Omental fat pad (tissue), 4 donors: ENCODE measurements around the gene REEP6. TPM values are rescaled to one million over a fixed set of nuclear protein-coding genes. Genes with fewer than 3 reads are reported as not detected.
"Not testable (repeated sequence)": the region's sequence is repeated elsewhere in the genome, so short reads cannot be mapped to it uniquely, and the experiment has no call there.

Experiments used
- ATAC-seq: fragments of 150-250 bp; one replicate; pipeline ENCODE4 v1.9.1; 2016; ENCODE audit warnings: mild to moderate bottlenecking, moderate library complexity; ENCODE audit not compliant: low FRiP score
- DNase-seq: peaks from one replicate; pipeline ENCODE4 v3.0.0-alpha.2; 2019; ENCODE audit warnings: low spot score
- total RNA-seq, 4 donors: library from RNA; depleted of rRNA; stranded (reverse); fragments of >200 nt; gene quantifications; one replicate each; pipeline ENCODE4 v1.1.0, GENCODE V29; 2016
- TF ChIP-seq, protein P1 (sequence below), 3 donors: fragments of 450-650 bp; IDR thresholded peaks; one replicate each; pipeline ENCODE4 v1.5.1; 2016 to 2017; ENCODE audit warnings: antibody characterized with exemption in 3 of 3, mild to moderate bottlenecking in 3 of 3, moderate library complexity in 2 of 3

Gene REEP6
- total RNA-seq, 4 donors from 2014 or later: 1.6 to 4.5 (median 2.8) TPM

DNA sequence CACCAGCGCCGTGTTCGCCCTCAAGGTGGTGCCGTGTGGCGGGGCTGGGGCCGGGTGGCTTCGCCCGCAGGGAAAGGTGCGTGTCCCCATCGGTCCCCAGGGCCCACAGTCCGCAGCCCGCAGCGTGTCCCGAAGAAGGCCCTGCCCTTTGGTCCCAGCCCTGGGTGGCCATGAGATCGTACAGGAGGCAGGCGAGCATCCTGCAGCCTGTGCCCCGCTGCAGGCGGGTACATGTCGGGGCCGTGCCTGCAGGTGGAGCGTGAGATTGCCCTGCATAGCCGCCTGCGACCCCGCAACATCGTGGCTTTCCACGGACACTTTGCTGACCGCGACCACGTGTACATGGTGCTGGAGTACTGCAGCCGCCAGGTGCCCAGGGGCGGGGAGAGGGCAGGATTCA is 34.4 kb downstream of the REEP6 start:
- ATAC-seq (no peak), DNase-seq (no peak)
- TF ChIP-seq, protein P1, sequence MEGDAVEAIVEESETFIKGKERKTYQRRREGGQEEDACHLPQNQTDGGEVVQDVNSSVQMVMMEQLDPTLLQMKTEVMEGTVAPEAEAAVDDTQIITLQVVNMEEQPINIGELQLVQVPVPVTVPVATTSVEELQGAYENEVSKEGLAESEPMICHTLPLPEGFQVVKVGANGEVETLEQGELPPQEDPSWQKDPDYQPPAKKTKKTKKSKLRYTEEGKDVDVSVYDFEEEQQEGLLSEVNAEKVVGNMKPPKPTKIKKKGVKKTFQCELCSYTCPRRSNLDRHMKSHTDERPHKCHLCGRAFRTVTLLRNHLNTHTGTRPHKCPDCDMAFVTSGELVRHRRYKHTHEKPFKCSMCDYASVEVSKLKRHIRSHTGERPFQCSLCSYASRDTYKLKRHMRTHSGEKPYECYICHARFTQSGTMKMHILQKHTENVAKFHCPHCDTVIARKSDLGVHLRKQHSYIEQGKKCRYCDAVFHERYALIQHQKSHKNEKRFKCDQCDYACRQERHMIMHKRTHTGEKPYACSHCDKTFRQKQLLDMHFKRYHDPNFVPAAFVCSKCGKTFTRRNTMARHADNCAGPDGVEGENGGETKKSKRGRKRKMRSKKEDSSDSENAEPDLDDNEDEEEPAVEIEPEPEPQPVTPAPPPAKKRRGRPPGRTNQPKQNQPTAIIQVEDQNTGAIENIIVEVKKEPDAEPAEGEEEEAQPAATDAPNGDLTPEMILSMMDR (IDR thresholded peaks at IDR 0.05): no peak

DNA sequence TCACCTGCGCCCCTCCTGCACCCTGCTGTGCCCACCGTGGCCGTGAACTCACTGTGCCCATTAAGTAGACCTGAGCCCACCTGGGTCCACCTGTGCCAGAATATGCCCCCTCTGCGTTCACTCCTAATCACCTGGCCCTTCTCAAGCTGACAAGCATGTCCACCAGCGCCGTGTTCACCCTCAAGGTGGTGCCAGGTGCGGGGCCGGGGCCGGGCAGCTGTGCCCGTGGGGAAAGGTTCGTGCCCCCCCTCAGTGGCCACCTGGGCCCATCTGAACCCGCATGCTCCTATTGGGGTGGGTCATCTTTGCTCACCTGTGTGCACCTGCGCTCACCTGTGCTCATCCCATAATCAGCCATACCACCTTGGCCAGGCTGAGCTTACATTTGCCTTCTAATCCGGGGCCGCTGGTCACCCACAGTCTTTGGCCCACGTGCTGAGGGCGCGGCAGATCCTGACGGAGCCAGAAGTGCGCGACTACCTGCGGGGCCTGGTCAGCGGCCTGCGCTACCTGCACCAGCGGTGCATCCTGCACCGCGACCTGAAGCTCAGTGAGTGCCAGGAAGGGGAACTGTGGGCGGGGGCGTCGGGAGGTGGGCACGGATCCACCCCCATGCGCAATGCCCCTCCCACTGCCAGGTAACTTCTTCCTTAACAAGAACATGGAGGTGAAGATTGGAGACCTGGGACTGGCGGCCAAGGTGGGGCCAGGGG is 35.2 kb downstream of the REEP6 start:
- DNase-seq: no peak
- ATAC-seq: no peak
- TF ChIP-seq, protein P1 (IDR thresholded peaks at IDR 0.05): no peak

DNA sequence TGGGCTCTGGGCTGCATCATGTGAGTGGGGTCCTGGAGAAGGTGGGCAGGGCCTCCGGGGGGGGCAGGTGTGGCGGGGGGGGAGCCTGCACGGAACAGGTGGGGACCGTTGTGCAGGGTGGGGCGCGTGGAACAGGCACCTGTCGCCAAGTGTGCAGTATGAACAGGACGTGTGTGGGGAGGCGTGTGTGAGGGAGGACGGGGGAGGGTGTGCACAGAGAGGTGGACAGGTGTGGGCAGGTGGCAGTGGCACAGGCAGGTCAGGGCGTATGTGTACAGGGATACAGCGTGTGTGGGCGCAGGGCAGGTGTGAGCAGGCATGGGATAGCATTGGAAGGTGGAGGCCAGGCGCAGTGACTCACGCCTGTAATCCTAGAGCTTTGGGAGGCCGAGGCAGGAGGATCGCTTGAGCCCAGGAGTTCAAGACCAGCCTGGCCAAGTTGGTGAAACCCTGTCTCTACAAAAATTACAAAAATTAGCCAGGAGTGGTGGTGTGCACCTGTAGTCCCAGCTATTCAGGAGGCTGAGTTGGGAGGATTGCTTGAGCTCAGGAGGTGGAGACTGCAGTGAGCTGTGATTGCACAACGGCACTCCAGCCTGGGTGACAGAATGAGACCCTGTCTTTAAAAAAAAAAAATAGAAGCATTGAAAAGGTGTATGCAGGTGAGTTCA is 36.1 kb downstream of the REEP6 start:
- TF ChIP-seq, protein P1 (IDR thresholded peaks at IDR 0.05): no peak
- no peak for DNase-seq
- ATAC-seq: no peak

DNA sequence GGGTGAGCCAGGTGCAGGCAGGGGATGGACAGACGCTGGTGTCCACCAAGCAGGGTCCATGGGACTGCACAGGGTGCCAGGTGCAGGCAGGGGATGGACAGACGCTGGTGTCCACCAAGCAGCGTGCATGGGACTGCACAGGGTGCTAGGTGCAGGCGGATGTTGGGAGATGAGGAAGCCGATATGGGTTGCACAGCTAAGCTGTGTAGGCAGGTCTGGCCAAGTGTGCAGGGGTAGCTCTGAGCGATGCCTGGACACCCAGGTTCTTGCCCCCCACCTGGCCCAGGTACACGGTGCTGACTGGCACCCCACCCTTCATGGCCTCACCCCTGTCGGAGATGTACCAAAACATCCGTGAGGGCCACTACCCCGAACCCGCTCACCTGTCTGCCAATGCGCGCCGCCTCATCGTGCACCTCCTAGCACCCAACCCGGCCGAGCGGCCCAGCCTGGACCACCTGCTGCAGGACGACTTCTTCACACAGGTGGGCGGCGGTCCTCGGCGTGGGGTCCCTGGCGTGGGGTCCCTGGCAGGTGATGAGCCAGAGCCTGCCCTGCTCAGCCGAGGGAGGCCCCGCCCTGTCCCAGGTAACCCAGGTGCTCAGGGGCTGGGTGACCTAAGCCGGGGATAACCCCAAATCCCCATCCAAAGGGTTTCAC is 36.8 kb downstream of the REEP6 start:
- ATAC-seq: no peak
- no peak for DNase-seq

DNA sequence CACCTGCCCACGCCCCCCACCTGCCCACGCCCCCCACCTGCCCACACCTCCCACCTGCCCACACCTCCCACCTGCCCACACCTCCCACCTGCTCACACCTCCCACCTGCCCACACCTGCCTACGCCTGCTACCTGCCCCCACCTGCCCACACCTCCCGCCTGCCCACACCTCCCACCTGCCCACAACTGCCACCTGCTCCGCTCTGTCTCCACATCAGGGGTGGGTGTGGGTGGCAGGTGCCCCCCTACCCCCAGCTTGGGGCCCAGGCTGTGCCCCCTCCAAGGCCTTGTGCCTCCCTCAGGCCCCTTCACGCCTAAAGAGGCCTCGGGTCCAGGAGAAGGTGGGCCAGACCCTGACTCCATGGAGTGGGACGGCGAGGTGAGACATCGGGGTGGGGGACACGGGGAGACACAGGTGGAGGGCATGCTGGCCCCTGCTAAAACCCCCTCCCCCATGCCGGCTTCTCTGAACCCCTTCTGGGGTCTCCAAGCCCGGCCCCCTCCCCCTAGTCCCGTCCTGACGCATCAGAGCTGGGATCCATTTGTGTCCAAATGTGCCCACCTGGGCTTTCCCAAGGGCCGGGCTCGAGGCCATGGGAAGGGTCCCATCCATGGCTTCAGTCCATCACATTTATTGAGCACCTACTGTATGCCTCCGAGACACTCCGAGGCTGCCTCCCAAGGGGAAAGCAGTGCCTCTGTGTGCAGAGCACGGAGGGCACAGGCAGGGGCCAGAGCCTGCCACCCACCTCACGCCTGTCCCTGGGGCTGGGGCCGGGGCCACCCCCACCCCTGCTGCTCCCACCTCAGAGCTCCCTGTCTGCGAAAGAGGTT is 37.8 kb downstream of the REEP6 start:
- TF ChIP-seq, protein P1 (IDR thresholded peaks at IDR 0.05): no peak
- DNase-seq (no peak), ATAC-seq (no peak)

More for the DNA sequence above, 36.8 kb downstream of the REEP6 start:
- TF ChIP-seq, protein P1 (IDR thresholded peaks at IDR 0.05): no peak

DNA sequence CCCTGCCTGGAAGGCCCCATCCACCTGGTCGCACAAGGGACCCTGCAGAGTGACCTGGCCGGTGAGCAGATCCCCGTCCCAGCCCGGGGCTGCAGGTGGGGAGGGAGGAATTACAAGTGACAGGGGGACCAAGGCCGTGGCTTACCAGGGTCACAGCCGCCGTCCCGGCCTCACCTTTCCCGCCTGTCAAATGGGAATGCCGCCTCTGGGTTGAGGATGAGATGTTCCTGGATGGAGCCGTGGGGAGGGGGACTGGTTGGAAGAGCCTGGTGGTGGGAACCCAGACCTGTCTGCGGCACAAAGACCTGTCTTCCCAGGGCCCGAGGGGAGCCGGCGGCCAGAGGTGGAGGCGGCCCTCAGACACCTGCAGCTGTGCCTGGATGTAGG is 38.4 kb downstream of the REEP6 start:
- TF ChIP-seq, protein P1 (IDR thresholded peaks at IDR 0.05): no peak
- ATAC-seq: no peak

DNA sequence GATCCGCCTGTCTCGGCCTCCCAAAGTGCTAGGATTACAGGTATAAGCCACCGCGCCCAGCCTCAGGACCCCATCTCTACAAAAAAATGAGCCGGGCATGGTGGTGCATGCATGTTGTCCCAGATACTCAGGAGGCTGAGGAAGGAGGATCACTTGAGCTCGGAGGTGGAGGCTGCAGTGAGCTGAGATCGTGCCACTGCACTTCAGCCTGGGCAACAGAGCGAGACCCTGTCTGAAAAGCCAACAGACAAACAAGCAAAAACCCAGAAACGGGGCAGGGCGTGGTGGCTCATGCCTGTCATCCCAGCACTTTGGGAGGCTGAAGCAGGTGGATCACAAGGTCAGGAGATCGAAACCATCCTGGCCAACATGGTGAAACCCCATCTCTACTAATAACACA is 39.9 kb downstream of the REEP6 start:
- ATAC-seq, DNase-seq: not testable (repeated sequence)

More for the DNA sequence above, 38.4 kb downstream of the REEP6 start:
- no peak for DNase-seq
